ENCODE measurements around the gene FAM171A2.
A peak's percentile ranks its signal among the peaks of the same experiment; 100 is the strongest.
"Not testable (repeated sequence)": the region's sequence is repeated elsewhere in the genome, so short reads cannot be mapped to it uniquely, and the experiment has no call there.

The FAM171A2 gene

GRCh38 chr17:44345454-44346026 lies 18.1 kb downstream of the FAM171A2 start:
- DNase-seq (ENCODE audit: low read depth) = no peak

DNA sequence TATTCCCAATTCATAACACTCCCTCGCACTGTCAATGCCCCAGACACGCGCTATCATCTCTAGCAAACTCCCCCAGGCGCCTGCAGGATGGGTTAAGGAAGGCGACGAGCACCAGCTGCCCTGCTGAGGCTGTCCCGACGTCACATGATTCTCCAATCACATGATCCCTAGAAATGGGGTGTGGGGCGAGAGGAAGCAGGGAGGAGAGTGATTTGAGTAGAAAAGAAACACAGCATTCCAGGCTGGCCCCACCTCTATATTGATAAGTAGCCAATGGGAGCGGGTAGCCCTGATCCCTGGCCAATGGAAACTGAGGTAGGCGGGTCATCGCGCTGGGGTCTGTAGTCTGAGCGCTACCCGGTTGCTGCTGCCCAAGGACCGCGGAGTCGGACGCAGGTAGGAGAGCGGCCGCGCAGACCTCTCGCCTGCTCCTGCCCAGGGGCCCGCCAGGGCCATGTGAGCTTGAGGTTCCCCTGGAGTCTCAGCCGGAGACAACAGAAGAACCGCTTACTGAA lies 18.7 kb downstream of the FAM171A2 start, which contains the start of gene GRN:
GRN (plus strand) TSS at position 364 of the 515 bp plus-strand sequence. CDS start 3,863 bp downstream, outside the sequence.
- peak; percentile 84 for DNase-seq (ENCODE audit: low read depth)

DNA sequence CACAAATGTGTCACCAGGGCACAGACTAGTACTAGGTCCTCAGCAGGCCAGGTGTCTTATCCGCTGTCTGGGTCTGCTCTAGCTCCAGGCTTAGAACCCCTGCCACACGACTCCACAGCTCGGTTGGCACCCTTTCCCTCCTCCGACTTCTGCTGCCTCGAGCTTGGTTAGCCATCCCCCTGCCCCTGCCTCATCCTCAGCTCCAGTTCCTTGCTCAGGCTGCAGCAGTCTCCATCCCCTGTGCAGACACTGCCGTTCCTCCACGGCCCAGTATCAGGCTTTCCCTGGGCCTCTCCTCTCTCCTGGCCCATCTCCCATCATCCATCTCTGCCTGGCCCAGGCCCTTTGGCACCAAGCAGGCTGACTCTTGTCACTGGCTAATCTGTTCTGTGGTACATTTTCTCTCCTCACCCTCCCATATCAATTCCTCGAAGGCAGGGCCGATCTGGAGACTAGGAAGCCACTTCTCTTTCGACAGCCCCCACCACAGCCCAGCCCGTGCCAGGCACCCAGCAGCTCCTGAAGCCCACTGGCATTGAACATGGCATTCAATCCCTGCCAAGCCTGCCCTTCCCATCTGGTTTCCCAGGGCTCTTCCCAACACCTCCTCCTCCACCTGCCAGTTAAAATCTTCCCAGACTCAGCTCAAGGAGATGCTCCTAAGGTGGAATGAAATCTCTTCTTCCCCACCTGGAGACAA lies 20.0 kb downstream of the FAM171A2 start:
- no peak for DNase-seq (ENCODE audit: low read depth)

GRCh38 chr17:44340553-44340952 lies 23.1 kb downstream of the FAM171A2 start:
- not testable (repeated sequence) for DNase-seq (ENCODE audit: low read depth)

DNA sequence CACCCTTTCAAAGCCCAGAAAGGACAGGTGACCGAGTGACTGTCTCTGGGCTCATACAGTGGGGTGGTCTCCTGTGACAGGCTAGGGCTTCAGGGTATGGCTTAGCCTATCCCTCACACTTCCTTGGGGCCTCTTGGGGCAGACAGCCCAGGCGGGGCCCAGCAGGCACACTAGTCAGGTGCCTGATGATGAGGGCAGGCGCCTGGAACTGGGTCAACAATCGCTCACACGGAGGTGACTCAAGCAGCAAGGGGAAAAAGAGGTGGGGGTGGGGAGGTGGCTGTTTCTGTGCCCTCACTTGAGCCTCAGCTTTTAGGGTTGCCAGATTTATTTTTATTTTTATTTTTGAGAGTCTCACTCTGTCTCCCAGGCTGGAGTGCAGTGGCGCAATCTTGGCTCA lies 25.0 kb downstream of the FAM171A2 start:
- DNase-seq (ENCODE audit: low read depth) = no peak

DNA sequence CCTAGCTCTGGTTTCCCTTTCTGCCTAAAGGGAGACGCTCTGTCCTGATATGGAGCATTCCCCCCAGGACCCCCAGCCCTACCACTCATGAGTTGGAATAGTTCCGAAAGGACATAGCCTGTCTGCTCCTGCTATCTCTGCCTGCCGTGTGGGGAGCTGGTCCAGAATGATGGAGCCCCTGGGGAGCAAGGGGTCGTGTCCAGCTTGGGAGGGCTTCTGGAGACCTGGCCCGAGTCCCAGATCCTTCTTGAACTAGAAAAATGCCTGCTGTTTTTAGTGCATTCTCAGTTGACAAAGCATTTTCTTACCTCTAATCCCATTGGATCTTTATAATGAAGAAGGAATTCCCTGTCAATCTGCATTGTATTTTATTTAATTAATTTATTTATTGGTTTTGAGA lies 27.7 kb downstream of the FAM171A2 start:
- no peak for DNase-seq (ENCODE audit: low read depth)

DNA sequence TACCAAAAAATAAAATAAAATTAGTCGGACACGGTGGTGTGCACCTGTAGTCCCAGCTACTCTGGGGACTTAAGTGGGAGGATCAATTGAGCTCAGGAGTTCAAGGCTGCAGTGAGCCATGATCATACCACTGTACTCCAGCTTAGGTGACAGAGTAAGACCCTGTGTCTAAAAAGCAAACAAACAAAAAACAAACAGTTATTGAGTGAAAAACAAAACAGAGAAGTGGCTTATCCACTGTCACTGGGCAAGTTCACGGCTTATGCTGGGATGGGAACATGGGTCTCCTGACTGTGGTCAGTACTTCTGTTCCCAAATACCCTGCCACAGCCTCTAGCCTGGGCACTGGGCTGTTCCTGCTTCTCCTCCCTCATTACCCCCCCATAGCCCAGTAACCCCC lies 28.1 kb downstream of the FAM171A2 start:
- DNase-seq (ENCODE audit: low read depth) = no peak

- no peak for DNase-seq (ENCODE audit: low read depth)
These were observed 28.9 kb downstream of the FAM171A2 start for GRCh38 chr17:44334727-44335126.

DNA sequence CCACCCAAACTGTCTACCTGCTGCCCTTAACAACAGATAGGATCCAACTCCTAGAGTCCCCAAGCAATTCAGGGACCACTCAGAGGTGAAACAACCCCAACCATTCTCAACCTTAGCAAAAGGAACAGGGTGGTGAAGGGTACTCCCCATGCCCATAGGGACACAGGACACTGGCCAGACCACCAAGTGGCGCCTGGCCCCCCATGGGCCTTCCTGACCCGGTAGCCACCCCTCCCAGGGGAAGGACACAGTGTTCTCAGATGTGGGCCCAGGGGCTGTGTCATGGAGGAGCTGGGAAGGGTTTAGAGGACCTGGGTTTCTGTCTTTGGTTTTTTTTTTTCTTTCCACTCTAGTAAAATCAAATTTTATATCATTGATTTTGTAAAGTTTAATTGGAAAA lies 29.3 kb downstream of the FAM171A2 start:
- no peak for DNase-seq (ENCODE audit: low read depth)

- no peak for DNase-seq (ENCODE audit: low read depth)
These were observed 30.3 kb downstream of the FAM171A2 start for GRCh38 chr17:44333371-44333770.

DNA sequence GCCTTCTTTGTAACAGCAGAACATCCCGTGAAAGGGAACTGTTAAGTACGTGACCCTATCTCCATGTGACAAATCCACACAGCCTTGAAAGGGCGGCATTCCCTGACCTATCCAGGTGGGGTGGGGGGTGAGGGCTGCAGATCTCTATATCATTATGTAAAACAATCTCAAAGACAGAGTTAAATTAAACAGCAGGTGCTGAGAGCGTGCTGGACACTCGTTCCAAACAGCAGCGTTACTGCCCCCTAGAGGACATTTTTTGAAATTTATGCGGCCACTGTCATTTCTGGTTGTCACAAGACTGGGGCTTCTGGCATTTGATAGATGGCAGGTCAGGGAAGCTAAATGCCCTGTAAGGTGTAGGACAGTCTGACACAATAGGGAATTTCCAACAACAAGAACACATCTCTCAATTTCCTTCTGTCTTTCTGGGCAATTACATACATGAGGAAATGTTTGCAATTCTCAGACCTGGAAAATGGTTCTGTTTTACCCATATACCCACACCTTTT lies 32.3 kb downstream of the FAM171A2 start:
- peak; percentile 63 for DNase-seq (ENCODE audit: low read depth)

DNA sequence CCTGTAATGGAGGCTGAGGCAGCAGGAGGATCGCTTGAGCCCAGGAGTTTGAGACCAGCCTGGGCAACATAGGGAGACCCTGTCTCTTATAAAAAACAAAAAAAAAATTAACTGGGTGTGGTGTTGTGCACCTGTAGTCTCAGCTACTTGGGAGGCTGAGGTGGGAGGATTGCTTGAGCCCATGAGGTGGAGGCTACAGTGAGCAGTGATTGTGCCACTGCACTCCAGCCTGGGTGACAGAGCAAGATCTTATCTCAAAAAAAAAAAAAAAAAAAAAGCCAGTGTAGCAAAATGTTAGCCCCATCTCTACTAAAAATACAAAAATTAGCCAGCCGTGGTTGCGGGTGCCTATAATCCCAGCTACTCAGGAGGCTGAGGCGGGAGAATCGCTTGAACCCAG lies 33.4 kb downstream of the FAM171A2 start:
- DNase-seq (ENCODE audit: low read depth) = not testable (repeated sequence)

GRCh38 chr17:44329516-44329915 lies 34.1 kb downstream of the FAM171A2 start:
- not testable (repeated sequence) for DNase-seq (ENCODE audit: low read depth)

DNA sequence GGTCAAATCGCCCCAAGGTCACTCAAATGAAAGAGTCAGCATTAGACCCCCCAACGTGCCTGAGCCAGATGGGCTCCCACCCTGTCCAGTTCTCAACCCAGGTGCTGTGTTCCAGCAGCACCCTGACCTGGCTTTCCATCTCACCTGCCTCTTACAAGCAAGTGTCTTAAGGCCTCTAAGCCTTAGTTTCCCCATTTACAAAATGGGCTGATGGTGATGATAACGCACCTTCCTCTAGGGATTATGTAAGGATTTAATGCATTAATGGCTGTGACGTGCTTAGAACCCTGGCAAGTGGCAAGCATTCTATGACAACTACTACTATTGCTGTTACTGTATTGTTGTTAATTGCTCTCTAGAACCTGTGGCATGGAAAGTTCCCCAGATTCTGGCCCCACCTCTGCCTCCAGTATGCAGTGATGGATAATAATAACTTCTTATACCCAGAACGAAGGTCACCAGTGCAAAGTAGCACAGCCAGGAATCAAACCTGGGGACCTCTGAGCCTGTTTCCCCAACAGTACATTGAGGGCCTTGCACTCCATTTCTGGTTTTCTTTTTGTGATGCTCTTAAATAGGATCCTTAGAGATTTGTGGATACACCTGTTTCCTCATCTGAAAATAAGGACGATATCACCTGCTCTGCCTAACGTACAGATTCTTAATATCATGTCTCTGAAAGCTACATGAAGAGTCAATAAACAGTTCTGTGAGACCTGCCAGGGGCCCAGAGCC lies 35.8 kb downstream of the FAM171A2 start:
- DNase-seq (ENCODE audit: low read depth) = no peak

DNA sequence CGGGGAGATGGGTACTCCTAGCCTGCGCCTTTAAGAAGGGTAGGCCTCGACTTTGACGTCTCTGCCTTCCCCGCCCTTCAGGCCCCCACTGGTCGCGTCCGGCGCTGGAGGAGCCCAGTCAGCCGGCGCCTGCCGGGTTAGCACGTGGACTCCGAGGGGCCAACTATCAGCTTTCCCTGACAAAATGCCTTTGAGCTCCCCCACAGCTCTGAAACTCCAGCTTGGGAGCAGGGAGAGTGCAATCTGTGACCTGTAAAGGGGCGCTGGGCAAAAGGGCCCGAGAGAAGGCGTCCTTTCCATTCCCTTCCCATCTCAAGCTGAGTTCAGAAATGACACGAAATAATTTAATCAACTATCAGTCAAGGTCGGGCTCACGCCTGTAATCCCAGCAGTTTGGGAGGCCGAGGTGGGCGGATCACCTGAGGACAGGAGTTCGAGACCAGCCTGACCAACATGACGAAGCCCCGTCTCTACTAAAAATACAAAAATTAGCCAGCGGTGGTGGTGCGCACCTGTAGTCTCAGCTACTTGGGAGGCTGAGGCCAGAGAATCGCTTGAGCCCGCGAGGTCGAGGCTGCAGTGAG lies 36.7 kb downstream of the FAM171A2 start:
- peak; percentile 89 for DNase-seq (ENCODE audit: low read depth)

GRCh38 chr17:44324571-44325275 lies 38.9 kb downstream of the FAM171A2 start, which contains the start of gene SLC25A39:
Gene SLC25A39, minus strand, starts transcription at chr17:44324823. Its CDS starts 1,261 bp downstream, at chr17:44323562.
- peak; percentile 92 for DNase-seq (ENCODE audit: low read depth)

GRCh38 chr17:44324092-44324570 lies 39.5 kb downstream of the FAM171A2 start:
- DNase-seq (ENCODE audit: low read depth) = no peak

- no peak for DNase-seq (ENCODE audit: low read depth)
These were observed 40.1 kb downstream of the FAM171A2 start for GRCh38 chr17:44323359-44324091.

DNA sequence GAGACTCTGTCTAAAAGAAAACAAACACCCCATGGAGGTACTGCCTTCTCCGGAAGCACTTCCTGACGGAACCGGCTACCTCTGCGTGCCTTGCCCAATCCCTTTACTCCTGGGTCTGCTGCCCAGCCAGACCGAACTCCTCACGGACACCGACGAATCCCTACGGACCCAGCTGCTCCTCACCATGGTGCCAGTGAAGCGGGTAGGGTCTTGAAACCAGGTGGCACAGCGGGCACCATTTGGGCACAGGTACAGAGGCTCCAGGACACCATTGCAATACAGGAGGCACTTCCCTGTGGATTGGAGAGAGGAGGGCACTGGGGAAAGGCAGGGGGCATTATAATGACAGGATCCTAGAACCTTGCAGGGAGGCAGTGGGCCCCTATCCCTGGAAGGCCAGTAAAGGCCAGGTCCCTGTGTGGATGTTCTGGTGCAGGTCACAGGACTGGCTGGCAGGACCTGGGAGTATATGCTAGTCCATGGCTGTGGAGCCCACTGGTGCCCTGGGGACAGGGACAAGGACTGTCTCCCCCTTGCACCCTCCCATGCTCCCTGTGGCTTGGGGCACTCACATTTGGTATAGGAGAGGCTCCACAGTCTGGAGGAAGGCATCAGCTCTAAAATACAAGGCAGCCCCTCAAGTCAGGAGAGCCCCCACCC lies 41.3 kb downstream of the FAM171A2 start:
- DNase-seq (ENCODE audit: low read depth) = no peak

All from activated T-cell treated with anti-CD3 and anti-CD28 coated beads for 24 hours (primary cell).